Left ventricle myocardium inferior (tissue), 1 donor: ENCODE measurements around the gene TEAD2. TPM values are rescaled to one million over a fixed set of nuclear protein-coding genes. Genes with fewer than 3 reads are reported as not detected.

Experiments used
- DNase-seq: peaks from one replicate; pipeline ENCODE4 v3.0.0-alpha.2; 2020
- H3K27ac ChIP-seq: fragments of 200-600 bp; replicated peaks from 2 replicates; pipeline ENCODE4 v1.8.0; 2021
- H3K27me3 ChIP-seq: fragments of 200-600 bp; 2 replicates; pipeline ENCODE4 v1.8.0; 2021; ENCODE audit warnings: low read depth
- H3K36me3 ChIP-seq: fragments of 200-600 bp; 2 replicates; pipeline ENCODE4 v1.8.0; 2021
- H3K4me1 ChIP-seq: fragments of 200-600 bp; 2 replicates; pipeline ENCODE4 v1.8.0; 2021
- H3K4me3 ChIP-seq: fragments of 200-600 bp; 2 replicates; pipeline ENCODE4 v1.8.0; 2021; ENCODE audit warnings: mild to moderate bottlenecking, moderate library complexity
- H3K9me3 ChIP-seq: fragments of 200-600 bp; replicated peaks from 2 replicates; pipeline ENCODE4 v1.8.0; 2021
- intact Hi-C: fragments of 100-400 bp; cut with micrococcal nuclease; formaldehyde crosslinking; loops from one replicate; pipeline ENCODE4 v1.11.0; 2022
- total RNA-seq: library from RNA; stranded (reverse); fragmentation: NEBNext Ultra II Directional; extraction: Animal tissue kit (Norgen Biotek cat#: 25700); gene quantifications from one replicate; pipeline ENCODE4 v1.2.1, GENCODE V29; 2021
- TF ChIP-seq, protein P1 (sequence below): fragments of 200-600 bp; IDR thresholded peaks from 2 replicates; pipeline ENCODE4 v1.8.0; 2021; ENCODE audit warnings: antibody characterized with exemption, mild to moderate bottlenecking, borderline replicate concordance
- donor health status: DM: no; HTN: yes; CAD: no; lungs with severe emphysema.

TEAD2 gene
- total RNA-seq, 1 donor from 2014 or later: 44.1 TPM

DNA sequence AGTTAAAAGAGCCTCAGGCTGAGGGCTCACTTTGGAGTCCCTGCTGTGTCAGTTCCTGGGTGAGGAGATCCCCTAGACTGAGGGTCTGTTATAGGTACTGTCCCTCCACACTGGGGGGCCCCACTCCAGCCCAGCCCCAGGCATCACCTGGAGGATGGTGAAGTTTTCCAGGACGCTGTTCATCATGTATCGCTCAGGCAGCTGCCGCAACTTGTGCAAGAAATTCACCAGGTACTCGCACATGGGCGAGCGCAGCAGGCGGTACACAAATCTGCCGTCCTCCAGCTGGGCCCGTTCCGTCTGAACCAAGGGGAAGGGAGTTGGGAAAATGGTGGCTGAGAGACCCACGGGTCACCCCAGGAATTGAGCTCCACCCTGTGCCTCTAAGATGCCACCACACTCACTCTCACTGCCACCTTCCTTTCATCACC lies 19.9 kb downstream of the TEAD2 start:
- no peak for DNase-seq
- TF ChIP-seq, protein P1, sequence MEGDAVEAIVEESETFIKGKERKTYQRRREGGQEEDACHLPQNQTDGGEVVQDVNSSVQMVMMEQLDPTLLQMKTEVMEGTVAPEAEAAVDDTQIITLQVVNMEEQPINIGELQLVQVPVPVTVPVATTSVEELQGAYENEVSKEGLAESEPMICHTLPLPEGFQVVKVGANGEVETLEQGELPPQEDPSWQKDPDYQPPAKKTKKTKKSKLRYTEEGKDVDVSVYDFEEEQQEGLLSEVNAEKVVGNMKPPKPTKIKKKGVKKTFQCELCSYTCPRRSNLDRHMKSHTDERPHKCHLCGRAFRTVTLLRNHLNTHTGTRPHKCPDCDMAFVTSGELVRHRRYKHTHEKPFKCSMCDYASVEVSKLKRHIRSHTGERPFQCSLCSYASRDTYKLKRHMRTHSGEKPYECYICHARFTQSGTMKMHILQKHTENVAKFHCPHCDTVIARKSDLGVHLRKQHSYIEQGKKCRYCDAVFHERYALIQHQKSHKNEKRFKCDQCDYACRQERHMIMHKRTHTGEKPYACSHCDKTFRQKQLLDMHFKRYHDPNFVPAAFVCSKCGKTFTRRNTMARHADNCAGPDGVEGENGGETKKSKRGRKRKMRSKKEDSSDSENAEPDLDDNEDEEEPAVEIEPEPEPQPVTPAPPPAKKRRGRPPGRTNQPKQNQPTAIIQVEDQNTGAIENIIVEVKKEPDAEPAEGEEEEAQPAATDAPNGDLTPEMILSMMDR: no peak
- intact Hi-C loops: no loop called here
- Histone ChIP-seq H3K27me3 (no peaks in the 10 kb centered on the region), H3K4me1 (peaks cover 29% of the 10 kb centered on the region), H3K27ac (no peak overlapping the region), H3K4me3 (no peak overlapping the region), H3K36me3 (peaks cover 66% of the 10 kb centered on the region), H3K9me3 (no peaks in the 10 kb centered on the region)

DNA sequence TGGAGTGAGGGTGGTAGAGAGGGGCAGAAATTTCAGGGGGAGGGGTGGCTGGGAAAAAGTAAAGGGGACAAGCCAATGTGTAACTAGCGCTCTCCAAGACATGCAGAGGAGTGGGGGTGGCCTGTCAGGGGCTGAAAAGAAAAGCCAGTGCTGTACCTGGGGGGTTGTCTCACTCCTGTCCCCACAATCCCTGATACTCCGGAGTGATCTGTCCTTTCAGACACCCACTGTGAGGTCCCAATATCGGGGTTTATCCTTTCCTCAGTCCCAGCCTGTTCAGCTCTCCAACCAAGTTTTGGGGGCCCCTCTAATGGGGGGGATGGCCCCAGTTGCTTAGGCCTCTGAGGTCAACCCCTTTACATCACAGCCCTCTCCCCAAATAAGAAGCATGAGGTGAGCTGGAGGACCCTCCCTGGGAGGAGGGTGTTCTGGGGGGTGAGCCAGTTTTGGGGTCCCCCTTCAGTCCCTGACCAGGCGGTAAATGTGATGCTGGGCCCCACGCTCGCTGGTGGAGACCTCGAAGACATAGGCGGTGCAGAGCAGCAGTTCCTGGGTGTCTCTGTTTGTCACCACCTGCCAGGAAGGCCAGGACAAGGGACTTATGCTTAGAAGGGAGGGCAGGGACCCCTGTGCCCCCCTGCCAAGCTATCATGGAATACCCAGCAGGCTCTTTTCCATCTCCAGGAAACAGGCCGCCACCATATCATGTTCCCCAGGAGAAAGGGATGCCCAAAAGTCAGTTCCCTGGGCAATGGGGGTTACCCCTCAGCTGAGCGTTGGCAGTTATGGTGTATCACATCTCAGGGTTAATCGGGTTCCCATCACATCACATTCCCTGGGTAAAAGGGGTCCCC lies 21.1 kb downstream of the TEAD2 start:
- TF ChIP-seq, protein P1: no peak
- H3K4me3 ChIP-seq: peak overlapping the region; percentile 62
- H3K9me3 ChIP-seq: no peaks in the 10 kb centered on the region
- peaks cover 29% of the 10 kb centered on the region for H3K4me1 ChIP-seq
- H3K36me3 ChIP-seq: peaks cover 53% of the 10 kb centered on the region
- intact Hi-C loops: no loop called here
- no peaks in the 10 kb centered on the region for H3K27me3 ChIP-seq
- peak overlapping the region; percentile 88 for H3K27ac ChIP-seq
- DNase-seq: no peak

DNA sequence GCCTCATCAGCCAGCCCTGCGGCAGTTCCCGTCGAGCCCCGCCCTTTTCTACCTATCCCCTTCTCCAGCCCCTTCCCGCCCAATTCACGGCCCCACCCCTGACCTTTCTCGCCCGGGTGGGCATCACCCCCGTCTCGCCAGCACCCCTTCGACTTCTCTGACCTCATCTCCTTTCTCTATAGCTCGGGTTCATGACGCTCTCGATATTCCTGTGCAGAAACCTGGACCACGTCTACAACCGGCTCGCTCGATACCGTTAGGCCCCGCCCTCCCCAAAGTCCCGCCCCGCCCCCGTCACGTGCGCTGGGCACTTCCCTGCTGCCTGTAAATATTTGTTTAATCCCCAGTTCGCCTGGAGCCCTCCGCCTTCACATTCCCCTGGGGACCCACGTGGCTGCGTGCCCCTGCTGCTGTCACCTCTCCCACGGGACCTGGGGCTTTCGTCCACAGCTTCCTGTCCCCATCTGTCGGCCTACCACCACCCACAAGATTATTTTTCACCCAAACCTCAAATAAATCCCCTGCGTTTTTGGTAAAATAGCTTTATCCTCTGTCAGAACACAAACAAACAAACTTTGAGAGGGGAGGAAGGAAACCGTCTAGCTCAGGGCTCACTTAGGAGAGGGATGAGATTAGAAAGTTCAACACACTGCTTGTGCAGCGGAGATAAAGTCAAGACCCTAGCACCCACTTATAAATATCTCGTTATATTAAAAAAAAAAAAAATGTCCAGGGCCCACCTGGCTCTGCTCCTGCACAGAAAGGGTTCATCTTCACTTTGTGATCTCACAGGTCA lies 21.9 kb downstream of the TEAD2 start:
- TF ChIP-seq, protein P1: no peak
- H3K9me3 ChIP-seq: no peaks in the 10 kb centered on the region
- H3K27ac ChIP-seq: peak overlapping the region; percentile 88
- DNase-seq: peak; percentile 72
- H3K4me1 ChIP-seq: peaks cover 29% of the 10 kb centered on the region
- H3K27me3 ChIP-seq: no peaks in the 10 kb centered on the region
- intact Hi-C loops: no loop called here
- H3K4me3 ChIP-seq: peak overlapping the region; percentile 62
- H3K36me3 ChIP-seq: peaks cover 45% of the 10 kb centered on the region

DNA sequence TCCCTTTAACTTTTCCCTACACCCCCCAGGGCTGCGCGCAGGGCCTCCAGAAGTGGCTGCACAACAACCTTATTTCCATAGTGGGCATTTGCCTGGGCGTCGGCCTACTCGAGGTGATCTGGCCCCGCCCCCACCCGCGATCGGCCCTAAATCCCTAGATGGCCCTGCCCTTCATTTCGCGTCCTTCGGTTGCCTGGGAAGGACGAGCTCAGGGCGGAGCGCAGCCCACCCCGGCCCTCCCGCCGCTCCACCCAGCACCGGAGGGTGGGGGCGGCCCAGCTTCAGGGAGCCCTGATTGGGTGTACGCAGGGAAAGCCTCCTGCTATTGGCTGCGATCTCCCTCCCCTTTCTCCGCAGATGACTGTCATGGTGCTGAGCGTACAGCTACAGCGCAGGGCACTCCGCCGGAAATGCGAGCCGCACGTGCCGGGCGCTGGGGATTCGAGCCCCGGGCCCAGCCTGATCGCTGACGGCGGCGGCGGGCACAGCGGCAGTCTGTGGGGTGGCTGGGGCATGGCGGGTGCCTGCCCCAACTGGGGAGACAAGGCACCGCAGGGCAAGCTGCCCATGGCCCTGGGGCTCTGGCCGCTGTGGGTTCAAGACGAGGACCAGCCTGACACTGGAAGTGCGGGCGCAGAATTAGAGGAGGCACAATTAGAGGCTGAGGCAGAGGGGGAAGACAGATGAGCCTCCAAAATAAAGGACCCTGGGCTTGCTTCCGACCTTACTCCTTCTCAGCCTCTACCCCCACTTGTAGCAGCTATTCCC lies 22.7 kb downstream of the TEAD2 start:
- peak; percentile 90 for DNase-seq
- H3K9me3 ChIP-seq: no peaks in the 10 kb centered on the region
- peaks cover 37% of the 10 kb centered on the region for H3K36me3 ChIP-seq
- TF ChIP-seq, protein P1: no peak
- intact Hi-C loops: no loop called here
- peaks cover 29% of the 10 kb centered on the region for H3K4me1 ChIP-seq
- peak overlapping the region; percentile 62 for H3K4me3 ChIP-seq
- H3K27me3 ChIP-seq: no peaks in the 10 kb centered on the region
- H3K27ac ChIP-seq: peak overlapping the region; percentile 88

DNA sequence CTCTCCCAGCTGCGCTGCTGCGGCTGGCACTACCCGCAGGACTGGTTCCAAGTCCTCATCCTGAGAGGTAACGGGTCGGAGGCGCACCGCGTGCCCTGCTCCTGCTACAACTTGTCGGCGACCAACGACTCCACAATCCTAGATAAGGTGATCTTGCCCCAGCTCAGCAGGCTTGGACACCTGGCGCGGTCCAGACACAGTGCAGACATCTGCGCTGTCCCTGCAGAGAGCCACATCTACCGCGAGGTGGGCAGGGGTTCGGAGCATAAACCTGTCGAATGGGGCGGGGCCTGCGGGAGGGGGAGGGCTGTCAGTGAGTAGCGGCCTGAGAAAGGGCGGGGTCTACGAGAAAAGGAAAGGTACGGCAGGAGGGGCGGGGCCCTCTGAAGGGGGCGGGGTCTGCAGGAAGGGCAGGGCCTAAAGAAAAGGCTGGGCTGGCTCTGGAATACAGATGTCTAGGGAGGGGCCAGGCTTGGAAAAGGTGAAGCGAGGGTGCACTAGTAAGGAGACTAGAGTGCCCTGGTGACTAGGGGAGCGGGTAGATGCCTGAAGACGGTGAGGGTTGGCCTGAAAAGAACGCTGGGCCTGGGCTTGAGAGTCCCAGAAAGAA lies 23.4 kb downstream of the TEAD2 start:
- H3K27me3 ChIP-seq: no peaks in the 10 kb centered on the region
- no peaks in the 10 kb centered on the region for H3K9me3 ChIP-seq
- H3K27ac ChIP-seq: peak overlapping the region; percentile 88
- H3K4me3 ChIP-seq: peak overlapping the region; percentile 62
- peaks cover 29% of the 10 kb centered on the region for H3K4me1 ChIP-seq
- TF ChIP-seq, protein P1: no peak
- DNase-seq: peak; percentile 75
- intact Hi-C loops: no loop called here
- peaks cover 31% of the 10 kb centered on the region for H3K36me3 ChIP-seq
